ENCODE measurements around the gene CELF2.

Gene CELF2

GRCh38 chr10:11191190-11191589, 173.5 kb downstream of the CELF2 start:
- no peak for TF ChIP-seq ESRRG (CRISPR knock-in tag; IDR thresholded peaks at IDR 0.05)
- no peak for TF ChIP-seq CREB5 (CRISPR knock-in tag; IDR thresholded peaks at IDR 0.05; ENCODE audit: low read depth)
- no peak for TF ChIP-seq ZFP30 (CRISPR knock-in tag; IDR thresholded peaks at IDR 0.05)
- TF ChIP-seq CSDC2 (CRISPR knock-in tag; IDR thresholded peaks at IDR 0.05) = no peak
- TF ChIP-seq RARB (CRISPR knock-in tag; IDR thresholded peaks at IDR 0.05) = no peak
- TF ChIP-seq GLIS3 (CRISPR knock-in tag; IDR thresholded peaks at IDR 0.05) = no peak
- TF ChIP-seq ZNF70 (CRISPR knock-in tag; IDR thresholded peaks at IDR 0.05) = no peak
- TF ChIP-seq, protein P1, sequence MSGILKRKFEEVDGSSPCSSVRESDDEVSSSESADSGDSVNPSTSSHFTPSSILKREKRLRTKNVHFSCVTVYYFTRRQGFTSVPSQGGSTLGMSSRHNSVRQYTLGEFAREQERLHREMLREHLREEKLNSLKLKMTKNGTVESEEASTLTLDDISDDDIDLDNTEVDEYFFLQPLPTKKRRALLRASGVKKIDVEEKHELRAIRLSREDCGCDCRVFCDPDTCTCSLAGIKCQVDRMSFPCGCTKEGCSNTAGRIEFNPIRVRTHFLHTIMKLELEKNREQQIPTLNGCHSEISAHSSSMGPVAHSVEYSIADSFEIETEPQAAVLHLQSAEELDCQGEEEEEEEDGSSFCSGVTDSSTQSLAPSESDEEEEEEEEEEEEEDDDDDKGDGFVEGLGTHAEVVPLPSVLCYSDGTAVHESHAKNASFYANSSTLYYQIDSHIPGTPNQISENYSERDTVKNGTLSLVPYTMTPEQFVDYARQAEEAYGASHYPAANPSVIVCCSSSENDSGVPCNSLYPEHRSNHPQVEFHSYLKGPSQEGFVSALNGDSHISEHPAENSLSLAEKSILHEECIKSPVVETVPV (CRISPR knock-in tag; IDR thresholded peaks at IDR 0.05) = no peak
- TF ChIP-seq TOX (CRISPR knock-in tag; IDR thresholded peaks at IDR 0.05; ENCODE audit: borderline replicate concordance) = no peak
- TF ChIP-seq BACH2 (CRISPR knock-in tag; IDR thresholded peaks at IDR 0.05; ENCODE audit: borderline replicate concordance) = no peak
- ATAC-seq = no peak

- TF ChIP-seq ZNF70 (CRISPR knock-in tag; IDR thresholded peaks at IDR 0.05) (no peak), TCF4 (CRISPR knock-in tag; IDR thresholded peaks at IDR 0.05; ENCODE audit: borderline replicate concordance) (no peak), RARB (CRISPR knock-in tag; IDR thresholded peaks at IDR 0.05) (no peak), ZC3H10 (CRISPR knock-in tag; IDR thresholded peaks at IDR 0.05) (no peak)
- TF ChIP-seq, protein P2, sequence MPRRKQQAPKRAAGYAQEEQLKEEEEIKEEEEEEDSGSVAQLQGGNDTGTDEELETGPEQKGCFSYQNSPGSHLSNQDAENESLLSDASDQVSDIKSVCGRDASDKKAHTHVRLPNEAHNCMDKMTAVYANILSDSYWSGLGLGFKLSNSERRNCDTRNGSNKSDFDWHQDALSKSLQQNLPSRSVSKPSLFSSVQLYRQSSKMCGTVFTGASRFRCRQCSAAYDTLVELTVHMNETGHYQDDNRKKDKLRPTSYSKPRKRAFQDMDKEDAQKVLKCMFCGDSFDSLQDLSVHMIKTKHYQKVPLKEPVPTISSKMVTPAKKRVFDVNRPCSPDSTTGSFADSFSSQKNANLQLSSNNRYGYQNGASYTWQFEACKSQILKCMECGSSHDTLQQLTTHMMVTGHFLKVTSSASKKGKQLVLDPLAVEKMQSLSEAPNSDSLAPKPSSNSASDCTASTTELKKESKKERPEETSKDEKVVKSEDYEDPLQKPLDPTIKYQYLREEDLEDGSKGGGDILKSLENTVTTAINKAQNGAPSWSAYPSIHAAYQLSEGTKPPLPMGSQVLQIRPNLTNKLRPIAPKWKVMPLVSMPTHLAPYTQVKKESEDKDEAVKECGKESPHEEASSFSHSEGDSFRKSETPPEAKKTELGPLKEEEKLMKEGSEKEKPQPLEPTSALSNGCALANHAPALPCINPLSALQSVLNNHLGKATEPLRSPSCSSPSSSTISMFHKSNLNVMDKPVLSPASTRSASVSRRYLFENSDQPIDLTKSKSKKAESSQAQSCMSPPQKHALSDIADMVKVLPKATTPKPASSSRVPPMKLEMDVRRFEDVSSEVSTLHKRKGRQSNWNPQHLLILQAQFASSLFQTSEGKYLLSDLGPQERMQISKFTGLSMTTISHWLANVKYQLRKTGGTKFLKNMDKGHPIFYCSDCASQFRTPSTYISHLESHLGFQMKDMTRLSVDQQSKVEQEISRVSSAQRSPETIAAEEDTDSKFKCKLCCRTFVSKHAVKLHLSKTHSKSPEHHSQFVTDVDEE (CRISPR knock-in tag; IDR thresholded peaks at IDR 0.05) = no peak
- TF ChIP-seq, protein P3, sequence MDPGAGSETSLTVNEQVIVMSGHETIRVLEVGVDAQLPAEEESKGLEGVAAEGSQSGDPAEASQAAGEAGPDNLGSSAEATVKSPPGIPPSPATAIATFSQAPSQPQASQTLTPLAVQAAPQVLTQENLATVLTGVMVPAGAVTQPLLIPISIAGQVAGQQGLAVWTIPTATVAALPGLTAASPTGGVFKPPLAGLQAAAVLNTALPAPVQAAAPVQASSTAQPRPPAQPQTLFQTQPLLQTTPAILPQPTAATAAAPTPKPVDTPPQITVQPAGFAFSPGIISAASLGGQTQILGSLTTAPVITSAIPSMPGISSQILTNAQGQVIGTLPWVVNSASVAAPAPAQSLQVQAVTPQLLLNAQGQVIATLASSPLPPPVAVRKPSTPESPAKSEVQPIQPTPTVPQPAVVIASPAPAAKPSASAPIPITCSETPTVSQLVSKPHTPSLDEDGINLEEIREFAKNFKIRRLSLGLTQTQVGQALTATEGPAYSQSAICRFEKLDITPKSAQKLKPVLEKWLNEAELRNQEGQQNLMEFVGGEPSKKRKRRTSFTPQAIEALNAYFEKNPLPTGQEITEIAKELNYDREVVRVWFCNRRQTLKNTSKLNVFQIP (CRISPR knock-in tag; IDR thresholded peaks at IDR 0.05; ENCODE audit: borderline replicate concordance, low read depth) = no peak
- ATAC-seq = no peak
Measured at GRCh38 chr10:11191678-11192077, 174.0 kb downstream of the CELF2 start.

DNA sequence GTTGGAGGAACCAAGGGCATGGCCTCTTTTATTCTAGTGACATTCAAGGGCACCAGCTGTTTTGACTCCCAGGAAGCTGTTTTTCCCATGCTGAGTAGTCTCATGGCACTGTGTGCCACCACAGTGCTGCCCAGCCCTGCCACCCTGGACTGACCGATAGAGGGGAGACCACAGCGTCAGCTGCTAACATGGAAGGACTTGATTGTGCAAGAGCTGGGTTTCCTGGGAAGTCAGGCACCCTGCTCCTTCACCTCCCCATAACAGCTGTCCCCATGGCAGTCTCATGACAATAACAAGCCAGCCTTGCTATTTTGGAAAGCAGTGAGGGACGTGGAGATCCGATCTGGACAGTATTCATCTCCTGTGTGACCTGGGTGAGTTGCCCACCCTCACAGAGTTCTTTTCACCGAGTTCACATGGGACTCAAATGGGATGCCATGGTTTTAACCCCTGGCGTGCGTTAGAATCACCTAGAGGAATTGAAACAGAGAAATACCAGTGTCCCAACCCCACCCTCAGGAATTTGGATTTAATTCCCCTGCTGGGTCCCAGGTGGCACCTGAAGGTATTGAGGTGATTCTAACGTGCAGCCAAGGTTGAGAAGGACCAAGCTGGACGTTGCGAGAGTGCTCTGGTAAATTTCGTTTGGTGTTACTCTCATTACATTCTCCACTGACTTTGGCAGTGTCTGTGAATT, 174.8 kb downstream of the CELF2 start:
- no peak for ATAC-seq
- TF ChIP-seq OSR1 (CRISPR knock-in tag; IDR thresholded peaks at IDR 0.05) (no peak), TOX (CRISPR knock-in tag; IDR thresholded peaks at IDR 0.05; ENCODE audit: borderline replicate concordance) (no peak), ARNTL (CRISPR knock-in tag; IDR thresholded peaks at IDR 0.05; ENCODE audit: borderline replicate concordance, low read depth) (no peak), ISL1 (CRISPR knock-in tag; IDR thresholded peaks at IDR 0.05) (no peak), ZFP3 (CRISPR knock-in tag; IDR thresholded peaks at IDR 0.05) (no peak), ZFP30 (CRISPR knock-in tag; IDR thresholded peaks at IDR 0.05) (no peak), ZC3H10 (CRISPR knock-in tag; IDR thresholded peaks at IDR 0.05) (no peak), ZNF70 (CRISPR knock-in tag; IDR thresholded peaks at IDR 0.05) (no peak), CREB5 (CRISPR knock-in tag; IDR thresholded peaks at IDR 0.05; ENCODE audit: low read depth) (no peak), GLIS3 (CRISPR knock-in tag; IDR thresholded peaks at IDR 0.05) (no peak), SNAI2 (CRISPR knock-in tag; IDR thresholded peaks at IDR 0.05) (no peak), RARB (CRISPR knock-in tag; IDR thresholded peaks at IDR 0.05) (no peak), BACH2 (CRISPR knock-in tag; IDR thresholded peaks at IDR 0.05; ENCODE audit: borderline replicate concordance) (no peak), TCF4 (CRISPR knock-in tag; IDR thresholded peaks at IDR 0.05; ENCODE audit: borderline replicate concordance) (no peak)
- TF ChIP-seq, protein P3 (CRISPR knock-in tag; IDR thresholded peaks at IDR 0.05; ENCODE audit: borderline replicate concordance, low read depth) = no peak

Data from SK-N-SH treated with all-trans-retinoic acid at 6 μM for 48 hours (cell line).